Ureter (tissue), 1 donor: ENCODE results near the gene NEDD4L. TPM values are rescaled to one million over a fixed set of nuclear protein-coding genes. Genes with fewer than 3 reads are reported as not detected.

Source experiments
- DNase-seq: peaks from one replicate; pipeline ENCODE4 v3.0.0-alpha.2; 2020; ENCODE audit warnings: low spot score
- total RNA-seq: library from RNA; stranded (reverse); gene quantifications from one replicate; pipeline ENCODE4 v1.2.4, GENCODE V29; 2023
- donor health status: DM: yes; HTN: yes; CAD: no.

Gene NEDD4L
- total RNA-seq, 1 donor from 2014 or later: 299 TPM

DNA sequence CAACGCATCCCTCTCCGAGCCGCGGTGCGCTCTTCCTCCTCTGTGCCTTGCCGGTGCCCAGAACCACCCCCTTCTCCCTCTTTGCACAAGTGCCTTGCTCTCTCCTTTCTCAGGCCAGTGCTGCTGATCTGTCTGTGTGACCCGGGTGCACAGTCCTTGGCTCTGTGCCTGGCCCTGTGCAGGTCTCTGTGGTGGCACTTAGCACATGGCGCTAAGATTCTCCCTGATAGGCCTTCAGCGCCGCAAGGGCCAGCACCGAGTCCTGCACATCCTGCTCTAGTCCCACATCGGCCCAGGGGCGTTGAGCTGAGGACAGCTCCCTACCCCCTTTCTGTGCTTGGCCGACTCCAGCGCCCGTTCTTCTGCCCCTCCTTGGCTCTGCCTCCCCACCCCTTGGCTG lies 136.1 kb downstream of the NEDD4L start:
- DNase-seq: no peak

GRCh38 chr18:58180738-58181353 lies 136.8 kb downstream of the NEDD4L start:
- DNase-seq: no peak

DNA sequence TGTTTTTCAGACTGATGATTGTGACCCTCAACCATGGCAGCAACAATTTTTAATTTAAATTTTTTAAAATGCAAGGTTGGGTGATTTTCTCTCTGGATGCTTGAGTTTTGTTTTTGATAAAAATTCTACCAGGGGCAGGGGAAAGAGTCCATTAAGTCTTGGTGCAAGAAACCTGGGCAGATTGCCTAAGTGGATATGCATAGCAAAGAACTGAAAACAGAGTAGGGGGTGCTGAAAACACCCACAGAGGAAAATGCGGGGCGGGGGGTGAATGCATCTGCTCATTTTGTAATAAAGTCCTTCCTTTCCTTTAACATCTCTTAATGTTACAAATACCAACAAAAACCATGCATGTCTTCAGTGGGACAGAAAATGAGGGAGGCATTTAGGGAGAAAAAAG lies 138.0 kb downstream of the NEDD4L start:
- DNase-seq: no peak

GRCh38 chr18:58183226-58183625 lies 139.2 kb downstream of the NEDD4L start:
- DNase-seq: no peak

DNA sequence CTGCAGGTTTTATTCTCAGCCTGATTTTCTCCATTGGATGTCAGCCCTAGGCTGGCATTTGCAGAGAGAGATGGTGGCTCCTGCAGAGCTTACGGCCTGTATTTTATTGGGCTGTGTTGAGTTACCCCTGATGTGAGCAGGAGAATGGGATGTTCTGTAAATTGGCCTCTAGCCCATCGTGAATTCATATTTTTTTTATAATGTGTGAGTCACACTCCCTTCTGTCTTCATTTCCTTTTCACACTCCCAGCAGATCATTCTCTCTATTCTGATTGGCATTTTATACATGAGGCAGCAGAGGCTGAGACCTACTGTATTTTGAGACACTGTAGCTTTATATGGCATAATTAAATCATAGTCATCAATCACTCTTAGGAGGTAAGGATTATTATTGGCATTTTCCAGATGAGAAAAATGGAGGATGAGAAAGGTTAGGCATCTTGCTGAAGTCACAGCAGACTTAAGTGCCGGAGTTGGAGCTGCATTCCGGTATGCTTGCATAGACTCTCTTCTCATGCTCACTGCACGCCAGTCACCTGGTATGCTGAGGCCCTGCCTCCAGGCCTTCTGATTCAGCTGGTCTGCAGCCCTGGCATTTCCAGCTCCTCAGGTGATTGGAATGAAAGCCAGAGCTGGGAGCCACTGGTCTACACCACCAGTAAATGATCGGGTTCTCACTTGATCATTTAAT lies 142.4 kb downstream of the NEDD4L start:
- no peak for DNase-seq

GRCh38 chr18:58187674-58188073 lies 143.6 kb downstream of the NEDD4L start:
- DNase-seq: no peak

GRCh38 chr18:58188996-58189395 lies 145.0 kb downstream of the NEDD4L start:
- no peak for DNase-seq

DNA sequence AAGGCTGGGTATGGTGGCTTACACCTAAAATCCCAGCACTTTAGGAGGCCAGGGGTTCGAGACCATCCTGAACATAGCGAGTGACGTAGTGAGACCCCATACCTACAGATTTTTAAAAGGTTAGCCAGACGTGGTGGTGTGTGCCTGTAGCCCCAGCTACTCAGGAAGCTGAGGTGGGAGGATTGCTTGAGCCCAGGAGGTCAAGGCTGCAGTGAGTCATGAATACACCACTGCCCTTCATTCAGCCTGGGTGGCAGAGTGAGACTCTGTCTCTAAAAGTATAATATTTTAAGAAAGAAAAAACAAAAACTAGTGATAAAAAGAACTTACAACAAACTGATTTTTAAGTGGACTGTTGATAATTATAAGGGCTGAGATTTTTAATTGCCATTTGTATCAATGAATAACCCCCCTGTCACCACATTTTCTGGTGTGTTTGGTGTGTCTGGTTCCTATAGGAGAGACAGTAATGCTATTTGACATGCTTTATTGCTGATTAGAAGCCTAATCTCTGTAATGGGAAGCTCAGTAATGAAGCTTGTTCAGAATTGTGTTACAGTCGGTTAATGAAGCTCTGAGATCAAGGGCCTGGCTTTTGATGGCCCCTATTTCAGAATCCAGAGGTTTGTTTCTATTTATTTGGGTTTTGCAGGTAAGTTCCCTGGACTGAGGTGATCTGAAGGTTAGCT lies 147.0 kb downstream of the NEDD4L start:
- DNase-seq: no peak

DNA sequence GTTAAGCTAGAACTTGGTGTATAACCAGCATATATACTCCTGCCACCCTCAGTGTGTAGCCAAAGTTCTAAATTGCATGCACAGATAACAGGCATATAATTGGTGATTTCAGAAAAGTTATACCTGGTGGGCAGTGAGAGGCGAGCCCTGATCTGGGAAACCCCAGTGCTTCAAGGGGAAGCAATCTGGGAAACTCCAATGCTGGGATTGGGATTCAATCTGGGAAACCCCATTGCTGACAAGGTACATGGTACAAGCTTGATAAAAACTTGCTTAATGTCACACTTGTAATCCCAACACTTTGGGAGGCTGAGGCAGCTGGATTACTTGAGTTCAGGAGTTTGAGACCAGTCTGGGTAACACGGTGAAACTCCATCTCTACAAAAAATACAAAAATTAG lies 147.6 kb downstream of the NEDD4L start:
- DNase-seq: no peak

DNA sequence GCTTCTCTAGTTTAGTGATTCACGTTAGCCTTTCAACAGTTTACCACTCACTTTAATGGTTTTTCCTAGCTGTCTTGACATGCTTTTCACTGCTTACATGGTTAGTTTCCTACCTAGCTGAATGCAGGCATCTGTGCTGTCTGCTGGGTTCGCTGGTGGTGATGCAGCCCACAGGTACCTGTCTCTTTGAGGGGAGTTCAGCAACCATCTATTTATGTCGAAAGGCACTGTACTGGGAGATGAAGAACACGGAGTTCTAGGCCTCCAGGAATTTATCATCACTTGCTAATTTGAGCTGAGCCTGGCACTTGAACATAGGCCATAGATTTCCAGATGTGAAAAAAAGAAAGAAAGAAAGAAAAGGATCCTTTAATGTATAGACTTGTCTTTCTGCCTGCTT lies 148.5 kb downstream of the NEDD4L start:
- no peak for DNase-seq

DNA sequence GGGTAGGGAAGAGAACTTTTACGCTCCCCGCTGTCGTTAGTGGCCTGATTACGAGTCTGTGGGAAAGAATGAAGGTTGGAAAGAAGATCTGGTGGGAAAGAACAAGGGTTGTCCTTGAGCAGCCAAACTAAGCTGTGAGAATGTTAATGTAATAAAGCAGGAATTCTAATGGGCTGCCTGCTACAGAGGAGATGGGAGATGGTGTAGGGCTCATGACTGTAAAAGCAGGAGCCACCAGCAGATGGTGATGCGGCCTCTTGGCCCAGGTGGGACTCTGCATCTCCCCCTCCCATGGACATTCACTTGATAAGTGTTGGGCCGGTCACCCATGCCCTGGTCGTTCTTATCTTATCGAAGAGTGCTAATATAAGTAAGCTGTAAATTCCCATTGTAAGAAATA lies 150.0 kb downstream of the NEDD4L start:
- no peak for DNase-seq

DNA sequence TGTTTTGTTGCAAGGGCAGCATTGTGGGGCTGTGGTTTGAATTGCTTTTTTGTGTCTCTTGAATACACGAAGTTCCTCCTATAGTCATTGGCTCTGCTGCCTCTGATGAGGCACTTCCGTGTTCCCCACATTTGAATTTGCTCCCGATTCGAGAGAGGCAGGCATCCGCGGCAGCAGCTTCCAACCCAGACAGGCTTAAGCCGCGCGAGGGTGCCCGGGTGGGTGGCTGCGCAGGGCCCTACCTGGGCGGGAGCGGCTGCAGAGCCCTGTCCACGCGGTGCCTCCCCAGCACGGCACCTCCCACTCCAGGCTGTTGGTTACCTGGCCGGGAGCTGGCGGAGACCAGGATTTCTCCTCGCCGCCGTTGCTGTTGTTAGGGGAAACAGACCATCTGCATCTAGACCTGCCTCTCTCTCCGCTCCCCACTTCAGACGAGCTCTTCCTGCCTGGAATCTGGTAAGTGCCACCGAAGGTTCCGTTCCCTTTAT lies 151.3 kb downstream of the NEDD4L start:
- no peak for DNase-seq

- DNase-seq: no peak
Measured at GRCh38 chr18:58196164-58196563, 152.1 kb downstream of the NEDD4L start.

- no peak for DNase-seq
Measured at GRCh38 chr18:58196881-58197872, 153.2 kb downstream of the NEDD4L start.

- no peak for DNase-seq
Measured at GRCh38 chr18:58201268-58201667, 157.2 kb downstream of the NEDD4L start.

DNA sequence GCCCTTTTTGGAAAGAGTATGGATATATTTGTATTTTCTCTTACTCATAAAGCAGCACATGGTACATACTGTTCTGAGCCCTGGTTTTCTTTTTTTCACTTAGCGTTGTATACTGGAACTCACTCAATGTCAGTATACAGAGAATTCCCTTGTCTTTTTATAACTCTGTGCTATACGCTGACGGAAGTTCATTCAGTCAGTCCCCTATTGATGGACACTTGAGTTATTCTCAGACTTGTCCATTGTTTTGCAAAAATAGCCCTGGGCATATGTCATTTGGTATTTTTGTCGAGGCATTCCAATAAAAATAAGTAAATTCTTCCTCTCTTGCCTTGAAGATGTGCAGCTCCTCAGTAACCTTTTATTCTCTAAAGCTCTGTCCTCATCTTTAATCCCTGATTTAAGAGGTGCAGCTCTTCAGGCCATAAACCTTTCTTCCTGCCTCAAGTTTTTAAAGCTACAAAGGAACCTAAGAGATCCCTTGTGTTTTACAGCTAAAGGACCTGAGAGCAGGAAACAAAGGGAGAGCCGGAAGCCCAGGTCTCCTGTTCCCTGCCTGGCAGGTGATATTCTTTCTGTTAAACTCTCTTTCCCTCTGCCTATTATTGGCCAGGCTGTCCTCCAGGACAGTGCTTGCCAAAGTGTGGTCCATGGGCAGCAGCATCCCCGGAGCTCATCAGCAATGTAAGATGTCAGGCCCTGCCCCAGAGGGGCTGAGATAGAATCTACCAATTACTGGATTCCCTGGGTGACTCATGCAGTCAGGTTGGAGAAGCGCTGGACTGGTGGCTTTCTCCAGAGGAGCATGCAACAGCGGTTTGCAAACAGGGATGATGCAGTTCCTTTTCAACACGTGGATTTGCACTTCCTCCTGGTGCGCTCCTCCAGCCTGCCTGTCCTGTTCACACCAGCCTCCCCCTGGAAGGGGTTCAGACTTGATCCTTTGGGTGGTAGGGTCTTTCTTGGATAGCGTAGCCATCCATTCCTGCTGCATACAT lies 158.0 kb downstream of the NEDD4L start:
- DNase-seq: no peak

DNA sequence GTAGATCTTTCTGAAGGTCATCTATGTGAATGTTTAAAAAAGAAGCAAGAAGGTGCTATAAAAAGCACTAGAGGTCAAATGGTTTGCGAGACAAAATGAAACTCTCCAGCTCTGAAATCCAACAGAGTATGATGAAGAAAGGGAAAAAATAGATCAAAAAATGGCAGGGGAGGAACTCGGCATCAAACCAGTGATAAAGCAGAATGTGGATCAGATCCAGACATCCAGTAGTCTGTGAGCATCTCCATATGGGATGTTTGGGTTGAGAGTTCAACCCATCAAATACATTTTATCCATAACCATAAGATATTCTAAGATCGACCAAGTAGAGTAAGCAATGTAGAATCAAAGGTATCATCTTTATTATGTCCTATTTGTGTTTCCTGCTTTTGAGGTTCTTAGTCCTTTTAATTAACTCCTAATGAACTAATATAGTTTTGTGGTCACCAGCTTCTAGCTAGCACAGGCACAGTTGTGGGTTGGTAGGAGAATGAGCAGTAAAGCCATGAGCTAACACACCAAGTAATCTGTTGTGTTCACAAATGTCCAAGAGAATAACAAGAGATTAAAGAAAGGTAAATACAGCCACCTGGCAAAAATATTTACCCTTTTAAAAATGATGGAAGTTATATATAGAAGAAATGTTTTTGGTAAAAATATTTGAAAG lies 160.9 kb downstream of the NEDD4L start:
- DNase-seq: no peak

DNA sequence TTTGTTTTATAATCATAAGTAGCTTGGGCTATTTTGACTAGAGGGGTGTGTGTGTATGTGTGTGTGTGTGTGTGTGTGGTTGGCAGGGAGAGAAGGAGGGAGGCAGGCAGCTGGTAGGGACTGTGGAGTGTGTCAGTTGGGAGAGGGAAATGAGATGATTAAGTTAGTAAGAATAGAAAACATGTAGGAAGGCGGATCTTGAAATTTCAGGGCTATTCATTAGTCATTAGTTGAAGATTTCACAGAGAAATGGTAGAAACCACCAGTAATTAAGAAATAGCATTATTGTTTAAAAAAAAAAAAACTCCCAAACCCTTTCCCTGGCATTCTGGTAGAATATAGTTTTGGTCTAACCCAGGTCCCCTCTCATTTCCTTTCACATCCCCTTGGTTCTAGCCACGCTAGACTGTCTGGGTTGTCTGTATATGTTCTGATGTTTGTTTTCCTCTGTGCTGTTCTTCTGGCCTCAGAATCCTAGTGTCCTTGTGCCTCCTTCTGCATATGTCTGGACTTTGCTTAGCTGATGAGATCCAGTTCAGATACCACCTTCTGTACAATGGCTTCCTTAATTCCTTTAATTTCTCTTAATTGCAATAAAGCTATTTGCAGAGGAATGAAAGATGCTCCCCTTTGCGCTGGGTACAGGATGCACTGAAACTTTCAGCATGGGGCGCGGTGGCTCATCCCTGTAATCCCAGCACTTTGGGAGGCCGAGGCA lies 161.6 kb downstream of the NEDD4L start:
- DNase-seq: no peak

DNA sequence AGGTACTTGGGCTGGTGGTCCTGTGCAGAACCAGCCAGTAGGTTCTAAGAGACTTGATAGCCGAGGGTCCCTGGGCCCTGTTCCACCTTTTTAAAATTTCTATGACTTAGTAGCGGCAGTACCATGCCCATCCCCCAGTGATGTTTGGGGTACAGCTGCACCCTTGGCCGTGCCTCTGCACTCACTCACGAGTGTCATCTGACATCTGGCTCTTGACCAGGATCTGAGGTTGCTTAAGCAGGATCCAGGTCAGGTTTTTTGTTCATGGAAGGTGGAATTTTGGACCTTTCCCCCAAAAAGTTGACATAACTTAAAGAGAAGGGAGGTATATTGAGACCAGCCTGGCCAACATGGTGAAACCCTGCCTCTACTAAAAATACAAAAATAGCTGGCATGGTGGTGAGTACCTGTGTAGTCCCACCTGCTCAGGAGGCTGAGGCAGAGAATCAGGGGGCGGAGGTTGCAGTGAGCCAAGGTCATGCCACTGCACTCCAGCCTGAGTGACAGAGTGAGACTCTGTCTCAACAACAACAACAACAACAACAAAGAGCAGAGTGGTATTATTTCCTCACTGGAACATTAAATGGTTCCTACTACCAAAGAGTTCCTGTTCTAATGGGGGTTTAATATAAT lies 163.6 kb downstream of the NEDD4L start:
- DNase-seq: no peak
